HG03135 (cell line): Measurements from ENCODE around the gene KRTAP2-4.
"Not testable (repeated sequence)": the region's sequence is repeated elsewhere in the genome, so short reads cannot be mapped to it uniquely, and the experiment has no call there.

Experiments used
- ATAC-seq: cut with Tn5 transposase; IDR thresholded peaks from one replicate; pipeline ENCODE4 v1.9.1; 2021; ENCODE audit warnings: mild to moderate bottlenecking, moderate library complexity; ENCODE audit not compliant: unreplicated experiment

Gene KRTAP2-4

DNA sequence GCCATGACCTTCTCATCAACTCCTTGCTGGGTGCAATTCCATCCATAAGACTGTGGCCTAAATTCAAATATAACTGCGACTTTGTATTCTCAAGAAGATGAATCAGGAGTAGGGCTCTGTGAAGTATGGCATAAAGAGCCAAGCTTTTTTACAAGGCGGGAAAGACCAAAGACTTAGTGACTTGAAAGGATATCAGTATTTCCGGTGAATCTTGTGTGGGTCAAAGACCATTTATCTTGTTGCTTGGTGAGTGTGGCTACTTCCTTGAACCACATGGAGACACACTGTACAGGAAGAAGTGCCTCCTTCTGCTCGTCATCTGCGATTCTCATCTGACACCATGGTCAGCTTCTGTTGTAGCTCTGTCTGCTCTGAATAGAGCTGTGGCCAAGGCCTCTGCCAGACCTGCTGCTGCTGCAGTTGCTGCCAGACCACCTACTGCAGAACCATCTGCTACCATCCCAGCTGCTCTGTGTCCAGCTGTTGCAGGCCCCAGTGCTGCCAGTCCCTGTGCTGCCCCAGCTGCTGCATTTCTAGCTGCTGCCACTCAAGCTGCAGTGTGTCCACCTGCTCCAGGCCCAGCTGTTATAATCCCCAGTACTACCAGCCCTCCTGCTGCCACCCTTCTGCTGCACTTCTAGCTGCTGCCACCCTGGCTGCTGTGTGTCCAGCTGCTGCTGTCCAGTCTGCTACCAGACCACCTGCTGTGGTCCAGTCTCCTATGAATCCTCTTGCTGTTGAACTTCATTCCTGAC, 6.1 kb upstream of the KRTAP2-4 start:
- ATAC-seq = no peak

GRCh38 chr17:41069031-41069430, 3.4 kb upstream of the KRTAP2-4 start:
- no peak for ATAC-seq

DNA sequence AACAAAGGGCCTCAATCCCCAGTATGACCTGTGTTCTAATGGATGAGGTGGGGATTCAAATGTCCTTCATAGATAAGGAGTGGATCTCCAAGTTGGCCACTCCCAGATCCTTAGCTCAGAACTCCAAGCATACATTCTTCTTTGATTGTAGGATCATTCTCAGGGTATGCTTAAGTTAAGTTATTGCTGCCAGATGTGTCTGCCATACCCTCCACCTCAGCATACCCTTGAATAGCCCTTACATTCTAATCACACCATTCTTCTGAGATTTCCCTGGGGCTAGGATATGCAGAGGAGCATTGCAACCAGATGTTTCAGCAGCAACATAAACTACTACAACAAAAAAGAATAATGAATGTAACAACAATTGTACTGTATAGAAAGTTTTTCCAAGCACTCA, 1.6 kb upstream of the KRTAP2-4 start:
- ATAC-seq = no peak

GRCh38 chr17:41065016-41065689, 526 bp downstream of the KRTAP2-4 start:
- not testable (repeated sequence) for ATAC-seq

DNA sequence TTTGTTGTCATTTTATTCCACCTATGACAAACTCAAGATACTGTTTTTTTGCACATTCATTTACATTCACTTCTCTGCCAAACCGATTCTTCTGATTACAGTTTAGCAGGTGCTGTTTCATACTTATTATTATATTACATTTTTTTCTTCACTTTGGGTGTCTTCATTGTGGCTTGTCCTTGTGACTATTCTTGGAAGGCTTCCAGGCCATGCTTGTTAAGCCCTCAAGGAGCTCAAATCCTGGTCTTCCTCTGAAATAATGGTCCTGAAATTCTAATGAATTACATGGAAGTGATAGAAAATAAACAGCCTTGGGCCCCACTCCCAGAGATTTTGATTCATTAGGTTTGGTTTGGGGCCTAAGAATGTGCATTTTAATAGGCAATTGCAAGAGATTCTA, 1.4 kb downstream of the KRTAP2-4 start:
- no peak for ATAC-seq

DNA sequence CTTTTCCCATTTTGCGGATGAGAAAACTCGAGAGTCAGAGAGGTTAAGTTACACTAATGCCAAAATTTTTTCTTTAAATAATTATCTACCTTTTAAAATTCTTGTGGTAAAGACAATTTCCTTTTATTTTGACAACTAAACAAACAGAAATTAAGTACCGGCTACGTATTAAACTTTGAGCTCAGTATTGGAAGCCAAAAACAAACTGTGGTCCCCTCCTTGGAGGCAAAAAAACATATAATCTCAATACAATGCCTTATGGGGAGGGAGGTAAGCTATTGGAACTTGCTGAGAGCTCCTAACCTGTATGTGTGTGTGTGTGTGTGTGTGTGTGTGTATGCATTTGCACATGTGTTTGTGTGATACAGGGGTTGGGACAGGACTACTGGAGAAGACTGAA, 2.2 kb downstream of the KRTAP2-4 start:
- no peak for ATAC-seq

DNA sequence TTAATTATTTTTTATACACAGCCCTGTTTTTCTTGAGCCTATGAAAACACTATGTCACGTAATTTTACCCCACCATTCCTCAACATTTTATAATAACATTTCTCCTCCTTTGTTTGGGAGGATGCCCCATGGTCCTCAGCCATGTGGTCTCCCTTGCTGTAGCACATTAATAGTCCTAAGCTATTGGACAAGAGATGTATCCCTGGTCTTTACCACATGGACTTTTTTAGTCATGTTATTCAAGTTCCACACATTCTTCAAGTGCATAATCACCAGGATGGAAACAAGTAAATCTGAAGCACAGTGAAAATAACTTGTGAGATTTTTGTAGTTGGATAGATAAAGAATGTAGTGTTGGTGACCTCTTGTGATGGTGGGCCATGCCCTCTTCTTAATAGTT, 3.7 kb downstream of the KRTAP2-4 start:
- ATAC-seq = no peak

DNA sequence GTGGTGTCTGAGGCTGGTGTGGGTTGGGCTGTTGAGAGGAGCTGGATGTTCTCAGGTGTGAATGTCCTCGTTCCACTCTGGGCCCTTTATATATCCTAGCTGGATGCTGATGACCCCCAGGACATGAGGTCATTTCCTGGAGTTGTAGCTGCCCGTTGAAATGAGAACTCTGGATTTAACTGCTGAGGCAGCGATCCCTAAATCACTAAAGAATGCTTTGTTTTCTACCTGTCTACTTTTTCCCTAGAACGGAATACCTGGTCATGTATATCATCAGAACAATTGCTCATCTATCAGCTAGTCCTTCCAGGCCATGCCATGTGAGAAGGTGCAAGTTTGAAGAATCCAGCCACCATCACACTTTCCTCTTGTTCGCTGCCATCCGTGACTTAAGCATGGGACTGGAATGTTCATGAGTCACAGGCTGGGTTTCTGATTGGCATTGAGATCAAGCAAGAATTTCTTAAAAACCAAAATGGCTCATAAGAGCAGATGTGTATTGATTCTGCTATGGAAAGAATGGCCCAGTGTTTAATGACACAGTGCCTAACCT, 5.6 kb downstream of the KRTAP2-4 start, which contains the start of gene KRTAP2-3:
TSS of gene KRTAP2-3 (minus strand) at position 63 of the 553 bp plus-strand sequence. CDS start 64 bp downstream, outside the sequence.
- no peak for ATAC-seq

- not testable (repeated sequence) for ATAC-seq
Measured at GRCh38 chr17:41059276-41060051, 6.2 kb downstream of the KRTAP2-4 start.

DNA sequence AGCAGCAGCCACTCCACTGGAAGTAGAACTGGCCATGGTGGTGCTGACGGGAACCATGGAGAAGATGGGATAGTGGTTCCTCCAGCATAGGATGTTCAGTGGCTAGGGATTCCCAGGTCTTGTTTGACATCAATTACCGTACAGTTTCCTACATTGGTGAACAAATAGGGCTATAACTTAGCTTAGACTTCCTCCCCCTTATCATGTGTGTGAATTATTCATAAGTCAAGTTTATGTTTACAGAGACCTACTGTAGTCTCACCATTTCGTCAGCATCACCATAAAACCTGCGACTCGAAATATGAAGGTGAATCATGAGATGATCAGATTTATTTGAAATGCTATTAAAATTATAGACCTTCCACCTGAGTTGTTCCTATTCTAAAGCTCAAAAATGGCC, 6.9 kb downstream of the KRTAP2-4 start:
- ATAC-seq = no peak

- no peak for ATAC-seq
Measured at GRCh38 chr17:41057547-41057946, 8.1 kb downstream of the KRTAP2-4 start.

DNA sequence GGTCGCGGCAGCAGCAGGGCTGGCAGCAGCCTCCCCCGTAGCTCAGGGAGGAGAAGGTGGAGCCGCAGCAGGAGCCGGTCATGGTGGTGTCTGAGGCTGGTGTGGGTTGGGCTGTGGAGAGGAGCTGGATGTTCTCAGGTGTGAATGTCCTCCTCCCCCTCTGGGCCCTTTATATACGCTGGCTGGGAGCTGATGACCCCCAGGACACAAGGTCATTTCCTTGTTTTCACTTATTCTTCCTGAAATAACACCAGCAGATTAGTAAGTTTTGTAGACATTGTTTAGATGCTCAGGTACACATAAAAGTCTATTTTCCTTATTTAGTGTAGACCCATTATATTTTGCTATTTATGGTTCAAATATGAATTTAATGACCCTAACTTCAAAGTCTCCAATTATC, 10.5 kb downstream of the KRTAP2-4 start, which contains the start of gene KRTAP2-2:
TSS of gene KRTAP2-2 (minus strand) at position 101 of the 400 bp plus-strand sequence. CDS start at position 82, 19 bp downstream.
- ATAC-seq = not testable (repeated sequence)

GRCh38 chr17:41054556-41054955, 11.1 kb downstream of the KRTAP2-4 start:
- not testable (repeated sequence) for ATAC-seq

GRCh38 chr17:41054025-41054424, 11.7 kb downstream of the KRTAP2-4 start:
- no peak for ATAC-seq

DNA sequence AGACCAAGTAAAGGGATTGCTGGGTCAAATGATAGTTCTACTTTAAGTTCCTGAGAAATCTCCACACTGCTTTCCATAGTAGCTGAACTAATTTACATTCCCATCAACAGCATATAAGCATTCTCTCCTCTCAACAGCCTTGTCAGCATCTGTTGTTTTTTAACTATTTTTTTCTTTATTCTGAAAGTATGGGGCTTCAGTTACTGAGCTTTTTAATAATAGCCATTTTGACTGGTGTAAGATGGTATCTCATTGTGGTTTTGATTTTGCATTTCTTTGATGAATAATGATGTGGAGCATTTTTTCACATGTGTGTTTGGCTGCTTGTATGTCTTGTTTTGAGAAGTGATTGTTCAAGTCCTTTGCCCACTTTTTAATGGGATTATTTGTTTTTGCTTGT, 13.1 kb downstream of the KRTAP2-4 start:
- no peak for ATAC-seq

DNA sequence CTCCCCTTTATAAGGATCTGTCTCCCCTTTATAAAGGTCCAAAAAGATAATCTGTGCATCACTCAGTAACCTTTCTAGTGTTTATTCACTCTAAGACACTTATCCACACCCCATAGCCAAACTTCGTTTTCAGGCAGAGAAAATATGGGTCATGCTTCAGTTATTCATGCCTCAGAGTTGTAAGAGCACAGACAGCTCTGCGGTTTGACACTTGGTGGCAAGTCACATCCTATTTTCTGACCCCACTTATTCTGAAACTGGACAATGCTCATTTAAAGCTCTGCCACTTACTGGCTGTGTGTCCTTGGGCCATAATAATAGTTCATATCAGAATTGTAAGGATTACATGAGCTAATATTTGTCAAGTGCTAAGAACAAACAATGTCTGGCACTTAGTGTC, 16.6 kb downstream of the KRTAP2-4 start:
- ATAC-seq = no peak

DNA sequence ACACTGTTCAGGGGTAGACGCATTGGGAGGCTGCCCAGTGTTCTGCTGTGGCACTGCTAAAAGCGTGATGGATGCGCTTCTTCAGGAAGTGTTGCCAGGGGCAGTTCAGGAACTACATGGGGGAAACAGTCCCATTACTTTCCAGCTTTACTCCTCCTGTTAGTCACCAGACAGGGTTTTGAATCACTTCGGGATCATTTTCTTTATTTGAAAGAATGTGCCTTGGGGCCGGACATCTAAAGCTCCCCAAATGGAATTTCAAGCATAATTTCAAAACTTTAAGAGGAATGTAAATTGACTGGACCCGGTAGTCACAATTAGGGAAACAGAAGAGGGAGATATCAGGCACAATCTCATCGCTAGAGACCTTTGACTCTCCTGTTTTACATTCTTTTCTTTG, 17.2 kb downstream of the KRTAP2-4 start:
- no peak for ATAC-seq

- ATAC-seq = not testable (repeated sequence)
Measured at GRCh38 chr17:41046735-41047465, 18.8 kb downstream of the KRTAP2-4 start, which contains the start of gene KRTAP2-1. TSS of gene KRTAP2-1 (minus strand) at chr17:41047316. CDS start at chr17:41047267, 49 bp downstream.

- ATAC-seq = no peak
Measured at GRCh38 chr17:41042953-41043352, 22.7 kb downstream of the KRTAP2-4 start.
